ENCODE data around the gene TMEM61.
"Not testable (repeated sequence)": the region's sequence is repeated elsewhere in the genome, so short reads cannot be mapped to it uniquely, and the experiment has no call there.

- not testable (repeated sequence) for TF ChIP-seq CTCF (IDR thresholded peaks at IDR 0.05); EZH2 (IDR thresholded peaks at IDR 0.05; ENCODE audit: borderline replicate concordance, insufficient read depth, low read depth, low read length, poor library complexity, severe bottlenecking)
Observed at GRCh38 chr1:54963829-54964228, 16.6 kb upstream of the TMEM61 start.
